ENCODE measurements around the gene PTPRD.

The PTPRD gene

DNA sequence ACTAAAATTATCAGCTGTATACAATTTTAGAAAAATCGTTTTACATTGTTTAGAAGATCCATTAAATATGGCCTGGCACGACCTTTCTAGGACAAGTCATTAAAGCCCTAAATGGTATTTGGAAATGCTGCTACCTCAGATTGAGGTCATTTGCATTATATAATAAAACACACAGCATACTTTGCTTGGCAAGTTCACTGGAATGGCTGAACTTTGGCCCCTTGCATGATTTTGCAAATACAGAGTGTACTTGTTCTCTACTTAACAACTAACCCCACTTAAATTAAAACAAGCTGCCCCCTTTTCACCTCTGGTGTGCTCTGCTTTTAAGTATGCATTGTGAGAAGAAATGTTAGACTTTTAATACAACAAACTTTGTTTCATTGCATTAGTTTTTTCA lies 860.1 kb downstream of the PTPRD start:
- DNase-seq (ENCODE audit: low read depth) = no peak

- DNase-seq (ENCODE audit: low read depth) = no peak
Measured at GRCh38 chr9:9751996-9752395, 860.8 kb downstream of the PTPRD start.

DNA sequence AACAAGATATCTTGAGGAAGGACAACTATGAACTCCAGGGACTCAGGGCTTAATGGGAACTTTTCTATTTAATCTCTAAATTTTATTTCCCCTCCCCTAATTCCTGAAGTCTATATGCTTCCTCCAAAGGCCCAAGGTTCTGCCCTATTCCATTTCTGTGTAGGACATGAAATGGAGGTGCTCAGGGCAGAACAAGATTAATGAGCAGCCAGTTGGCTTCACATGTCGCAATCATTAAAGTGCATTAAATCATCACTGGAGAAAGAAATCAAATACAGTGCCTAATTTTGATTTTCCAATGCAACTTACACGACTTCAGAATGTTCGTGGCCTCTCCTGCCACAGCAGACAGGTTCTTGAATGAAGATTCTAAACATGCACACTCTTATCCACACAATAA lies 862.1 kb downstream of the PTPRD start:
- DNase-seq (ENCODE audit: low read depth) = no peak

- no peak for DNase-seq (ENCODE audit: low read depth)
Measured at GRCh38 chr9:9749591-9749990, 863.2 kb downstream of the PTPRD start.

DNA sequence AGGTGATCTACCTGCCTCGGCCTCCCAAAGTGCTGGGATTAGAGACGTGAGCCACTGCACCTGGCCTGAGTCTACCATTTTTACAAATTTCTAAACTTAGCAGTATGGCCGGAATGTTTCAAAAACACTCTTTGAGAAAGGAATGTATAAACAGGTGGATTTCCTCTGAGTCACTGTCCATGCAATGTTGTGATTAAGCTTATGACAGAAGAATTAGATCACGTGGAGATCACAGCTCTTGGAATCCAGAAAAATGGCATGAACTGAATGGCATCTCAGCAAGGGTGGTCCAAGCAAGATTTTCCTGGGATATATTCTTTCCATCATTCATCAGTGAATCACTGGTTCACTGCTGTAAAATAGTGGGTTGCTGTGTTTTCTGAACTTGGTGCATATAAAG lies 865.0 kb downstream of the PTPRD start:
- DNase-seq (ENCODE audit: low read depth) = no peak

GRCh38 chr9:9746826-9747225 lies 866.0 kb downstream of the PTPRD start:
- no peak for DNase-seq (ENCODE audit: low read depth)

- DNase-seq (ENCODE audit: low read depth) = no peak
Measured at GRCh38 chr9:9743822-9744221, 869.0 kb downstream of the PTPRD start.

- no peak for DNase-seq (ENCODE audit: low read depth)
Measured at GRCh38 chr9:9730174-9730573, 882.6 kb downstream of the PTPRD start.

DNA sequence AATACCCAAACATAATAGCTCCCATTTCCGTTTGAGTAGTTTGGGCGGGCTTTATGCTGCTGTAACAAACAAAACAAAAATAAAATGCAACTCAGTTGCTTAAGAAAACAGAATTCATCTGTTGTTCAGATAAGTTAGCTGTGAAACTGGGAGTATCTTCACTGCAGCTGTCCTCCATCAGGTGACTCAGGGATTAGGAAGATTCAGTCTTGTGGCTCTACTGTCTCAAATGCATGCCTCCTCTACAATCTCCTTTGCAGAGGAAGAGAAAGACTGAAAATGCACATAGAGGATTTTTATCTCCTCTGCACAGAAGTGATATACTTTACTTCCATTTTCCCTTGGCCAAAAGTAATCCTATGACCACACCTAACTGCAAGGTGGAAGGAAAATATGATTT lies 883.7 kb downstream of the PTPRD start:
- DNase-seq (ENCODE audit: low read depth) = no peak

- DNase-seq (ENCODE audit: low read depth) = no peak
Measured at GRCh38 chr9:9719373-9720112, 893.3 kb downstream of the PTPRD start.

GRCh38 chr9:9718691-9719090 lies 894.1 kb downstream of the PTPRD start:
- no peak for DNase-seq (ENCODE audit: low read depth)

DNA sequence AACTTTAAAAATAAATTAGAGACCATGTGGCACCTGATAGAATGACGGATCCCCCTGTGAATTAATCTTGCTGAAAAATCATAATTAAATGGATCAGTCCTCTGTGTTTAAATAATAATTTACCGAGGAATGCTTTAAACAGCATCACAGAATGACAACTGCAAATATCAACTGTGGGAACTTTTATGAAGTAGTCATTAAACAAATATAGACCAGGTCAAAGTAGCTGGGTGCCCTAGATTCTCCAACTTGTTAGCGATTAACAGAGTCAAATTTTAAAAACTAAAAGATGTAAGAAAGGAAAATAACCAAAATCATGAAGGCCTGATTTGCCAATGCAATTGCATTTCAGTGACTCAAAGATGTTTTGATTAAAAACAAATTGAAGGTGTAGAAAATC lies 933.4 kb downstream of the PTPRD start:
- DNase-seq (ENCODE audit: low read depth) = no peak

DNA sequence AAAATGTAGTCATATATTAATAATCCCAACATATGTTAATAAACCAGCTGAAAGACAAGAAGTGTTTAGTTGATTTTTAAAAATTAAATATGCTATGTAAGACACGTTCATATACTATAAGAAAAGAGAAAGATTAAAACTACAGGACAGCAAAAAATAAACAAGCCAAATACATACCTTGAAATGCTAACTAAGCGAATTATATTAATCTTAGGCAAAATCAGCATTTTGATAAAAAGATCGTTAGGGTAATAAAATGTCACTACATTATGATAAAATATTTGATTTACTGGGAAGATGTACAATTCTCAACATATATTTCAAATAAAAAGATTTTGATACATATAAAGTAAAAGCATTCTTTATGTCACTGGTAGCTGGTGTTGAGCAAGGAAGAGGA lies 938.3 kb downstream of the PTPRD start:
- no peak for DNase-seq (ENCODE audit: low read depth)

DNA sequence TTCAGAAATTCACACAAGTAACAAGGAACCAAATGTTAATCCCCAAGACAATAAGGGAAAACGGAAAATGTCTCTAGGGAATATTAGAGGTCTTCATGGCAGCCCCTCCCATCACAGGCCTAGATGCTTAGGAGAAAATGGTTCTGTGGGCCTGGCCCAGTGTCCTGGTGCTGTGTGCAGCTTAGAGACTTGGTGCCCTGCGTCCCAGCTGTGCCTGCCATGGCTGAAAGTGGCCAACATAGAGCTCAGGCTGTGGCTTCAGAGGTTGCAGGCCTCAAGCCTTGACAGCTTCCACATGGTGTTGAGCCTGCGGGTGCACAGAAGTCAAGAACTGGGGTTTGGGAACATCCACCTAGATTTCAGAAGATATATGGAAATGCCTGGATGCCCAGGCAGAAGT lies 942.3 kb downstream of the PTPRD start:
- DNase-seq (ENCODE audit: low read depth) = no peak

- no peak for DNase-seq (ENCODE audit: low read depth)
Measured at GRCh38 chr9:9645006-9645405, 967.8 kb downstream of the PTPRD start.

GRCh38 chr9:9631284-9631683 lies 981.5 kb downstream of the PTPRD start:
- no peak for DNase-seq (ENCODE audit: low read depth)

- DNase-seq (ENCODE audit: low read depth) = no peak
Measured at GRCh38 chr9:9625248-9625647, 987.6 kb downstream of the PTPRD start.

DNA sequence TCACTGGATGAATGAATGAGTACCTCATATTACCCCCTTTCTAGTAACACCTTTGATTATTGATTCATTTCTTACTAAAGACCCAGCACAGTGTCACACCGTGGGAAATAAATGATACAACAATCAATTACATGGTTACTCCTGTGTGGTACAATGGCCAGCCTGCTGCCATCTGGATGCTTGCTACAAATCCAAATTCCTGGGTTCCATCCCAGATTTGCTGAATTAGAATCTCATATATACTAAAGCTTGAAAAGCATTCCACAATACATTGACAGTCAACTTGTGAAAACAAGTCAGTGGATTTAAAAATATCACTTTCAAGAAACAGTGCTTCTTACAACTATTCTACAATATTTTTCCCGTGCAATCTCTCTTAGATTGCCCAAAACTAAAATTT lies 989.3 kb downstream of the PTPRD start:
- no peak for DNase-seq (ENCODE audit: low read depth)

- DNase-seq (ENCODE audit: low read depth) = no peak
Measured at GRCh38 chr9:9621355-9621940, 991.4 kb downstream of the PTPRD start.

GRCh38 chr9:9620736-9621135 lies 992.1 kb downstream of the PTPRD start:
- DNase-seq (ENCODE audit: low read depth) = no peak

- DNase-seq (ENCODE audit: low read depth) = no peak
Measured at GRCh38 chr9:9615086-9615485, 997.7 kb downstream of the PTPRD start.

DNA sequence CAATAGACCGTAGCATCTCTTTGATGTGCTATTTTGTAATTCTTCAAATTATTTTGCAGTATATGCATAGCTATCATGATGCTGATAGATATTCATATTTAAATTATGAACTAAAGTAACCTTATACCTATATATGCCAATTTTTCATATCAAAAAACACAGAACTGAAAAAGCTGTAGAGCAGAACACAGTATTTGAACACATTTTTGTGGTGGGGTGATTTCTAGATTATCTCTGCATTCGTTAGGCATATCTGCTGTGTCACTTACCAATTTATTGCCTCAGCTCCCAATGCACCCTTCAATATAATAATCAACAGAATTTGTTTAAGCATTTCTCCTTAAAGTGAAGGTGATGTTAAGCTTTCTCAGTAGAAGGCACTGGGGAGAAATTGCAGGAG lies 998.2 kb downstream of the PTPRD start:
- no peak for DNase-seq (ENCODE audit: low read depth)

DNA sequence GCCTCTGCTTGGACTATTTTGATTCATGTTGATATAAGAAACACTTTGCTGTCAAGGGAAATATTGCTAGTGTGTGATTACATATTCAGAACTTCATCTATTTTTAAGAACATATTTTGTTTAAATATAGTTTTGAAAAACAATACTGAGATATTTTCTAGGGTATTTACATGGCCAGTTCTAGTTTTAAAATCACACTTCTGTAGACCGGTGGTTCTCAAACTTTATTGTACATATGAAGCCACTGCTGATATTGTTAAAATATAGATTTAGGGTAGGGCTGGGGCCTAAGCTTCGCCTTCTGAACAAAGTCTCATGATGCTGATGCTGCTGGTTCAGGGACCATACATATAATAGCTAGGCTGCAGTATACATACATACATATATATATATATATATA lies 1000.0 kb downstream of the PTPRD start:
- no peak for DNase-seq (ENCODE audit: low read depth)

GRCh38 chr9:9612270-9612669 lies 1000.5 kb downstream of the PTPRD start:
- DNase-seq (ENCODE audit: low read depth) = no peak
